GM19240 (cell line): ENCODE data around the gene ZNF653.

Experiments used
- DNase-seq: peaks from one replicate; pipeline ENCODE4 v3.0.0; 2011; ENCODE audit warnings: low spot score; ENCODE audit not compliant: insufficient read length

The ZNF653 gene

GRCh38 chr19:11519138-11519537 lies 13.5 kb upstream of the ZNF653 start:
- no peak for DNase-seq

- no peak for DNase-seq
Observed at GRCh38 chr19:11513946-11514345, 8.3 kb upstream of the ZNF653 start.

GRCh38 chr19:11510444-11510843 lies 4.8 kb upstream of the ZNF653 start:
- no peak for DNase-seq

GRCh38 chr19:11507370-11508078 lies 1.9 kb upstream of the ZNF653 start:
- no peak for DNase-seq

GRCh38 chr19:11506967-11507366 lies 1.3 kb upstream of the ZNF653 start:
- no peak for DNase-seq

GRCh38 chr19:11506101-11506555 lies 489 bp upstream of the ZNF653 start:
- no peak for DNase-seq

- peak; percentile 98 for DNase-seq
Observed at GRCh38 chr19:11505032-11505503, 571 bp downstream of the ZNF653 start.

GRCh38 chr19:11504502-11505031 lies 1.1 kb downstream of the ZNF653 start:
- DNase-seq: no peak

- DNase-seq: no peak
Observed at GRCh38 chr19:11499890-11500420, 5.7 kb downstream of the ZNF653 start.

GRCh38 chr19:11499220-11499726 lies 6.4 kb downstream of the ZNF653 start:
- no peak for DNase-seq

GRCh38 chr19:11496391-11497163 lies 9.1 kb downstream of the ZNF653 start:
- no peak for DNase-seq

GRCh38 chr19:11495885-11496284 lies 9.8 kb downstream of the ZNF653 start:
- DNase-seq: no peak

- DNase-seq: no peak
Observed at GRCh38 chr19:11495481-11495880, 10.2 kb downstream of the ZNF653 start.

- no peak for DNase-seq
Observed at GRCh38 chr19:11494634-11495285, 10.9 kb downstream of the ZNF653 start.

- no peak for DNase-seq
Observed at GRCh38 chr19:11489378-11489777, 16.3 kb downstream of the ZNF653 start.

- no peak for DNase-seq
Observed at GRCh38 chr19:11486661-11487503, 18.8 kb downstream of the ZNF653 start.

GRCh38 chr19:11485245-11485837 lies 20.3 kb downstream of the ZNF653 start:
- no peak for DNase-seq

- no peak for DNase-seq
Observed at GRCh38 chr19:11483366-11484111, 22.1 kb downstream of the ZNF653 start.

GRCh38 chr19:11482384-11483050 lies 23.1 kb downstream of the ZNF653 start:
- peak; percentile 97 for DNase-seq
